ENCODE data around the gene MAP3K7. TPM values are rescaled to one million over a fixed set of nuclear protein-coding genes. Genes with fewer than 3 reads are reported as not detected.

MAP3K7 gene
- total and polyA plus RNA-seq, 2 of the 4 experiments (the other 2 are of a cell fraction), result 26.5 to 29.9 TPM

DNA sequence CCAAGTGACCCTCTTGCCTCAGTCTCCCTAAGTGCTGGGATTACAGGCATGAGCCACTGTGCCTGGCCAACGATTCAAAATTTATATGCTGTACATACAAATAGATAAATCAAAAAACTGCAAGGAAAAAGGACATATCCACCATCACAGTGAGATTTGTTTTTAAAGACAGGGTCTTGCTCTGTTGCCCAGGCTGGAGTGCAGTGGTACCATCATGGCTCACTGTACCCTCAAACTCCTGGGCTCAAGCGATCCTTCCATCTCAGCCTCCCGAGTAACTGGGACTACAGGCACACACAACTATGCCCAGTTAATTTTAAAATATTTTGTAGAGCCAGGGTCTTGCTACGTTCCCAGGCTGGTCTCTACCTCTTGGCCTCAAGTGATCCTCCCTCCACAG is 61.5 kb downstream of the MAP3K7 start:
- no peak overlapping the region for H2AFZ ChIP-seq (replicated peaks; ENCODE audit: low read length, poor library complexity)
- DNase-seq (no peak), ATAC-seq (ENCODE audit: low read depth) (no peak)
- intact Hi-C loops (cut with micrococcal nuclease), result no loop called here
- 0 out of 4 replicates have a peak, but pooled peaks cover 0 to 4% of the 10 kb centered on the region in 2 experiments for H3K79me1 ChIP-seq (ENCODE audit: low read depth in 1 of 2, low read length in 2 of 2)
- no peaks in the 10 kb centered on the region for H3K9me1 ChIP-seq (ENCODE audit: insufficient read depth, low read length)
- H3K27ac ChIP-seq (ENCODE audit: insufficient read depth, low read length), result no peak overlapping the region
- no peak overlapping the region for H2BK15ac ChIP-seq (ENCODE audit: low read depth, low read length)
- dilution Hi-C loops (cut with HindIII; ENCODE audit: low sequenced_read_pairs, unreplicated experiment), result no loop called here
- H2BK20ac ChIP-seq (ENCODE audit: low read depth, low read length), result no peak overlapping the region
- H4K91ac ChIP-seq (ENCODE audit: insufficient read depth, low read depth, low read length), result no peak overlapping the region
- H3K9ac ChIP-seq (ENCODE audit: low read depth, low read length), result no peak overlapping the region
- no peaks in the 10 kb centered on the region for H3K27me3 ChIP-seq (ENCODE audit: control insufficient read depth, insufficient read depth, low read length)
- H3K36me3 ChIP-seq (ENCODE audit: control insufficient read depth, insufficient read depth, low read length), result peaks cover 10% of the 10 kb centered on the region
- no peak overlapping the region for H4K8ac ChIP-seq (ENCODE audit: low read depth in 2 of 2, low read length in 2 of 2)
- H3K4me3 ChIP-seq (ENCODE audit: insufficient read depth, low read depth, low read length), result no peak overlapping the region
- no peaks in the 10 kb centered on the region for H4K20me1 ChIP-seq (ENCODE audit: insufficient read depth, low read length)
- TF ChIP-seq CHD1 (IDR thresholded peaks at IDR 0.05; ENCODE audit: low read depth, low read length) (no peak), RAD21 (IDR thresholded peaks at IDR 0.05; ENCODE audit: low read length) (no peak), RFX5 (IDR thresholded peaks at IDR 0.05; ENCODE audit: low read depth, low read length) (no peak), MAFK (IDR thresholded peaks at IDR 0.05; ENCODE audit: low read depth, low read length) (no peak), MXI1 (IDR thresholded peaks at IDR 0.05; ENCODE audit: borderline replicate concordance, low read depth, low read length) (no peak), CTCF (conservative IDR thresholded peaks at IDR 0.05; ENCODE audit: low read depth, low read length) (no peak), RCOR1 (IDR thresholded peaks at IDR 0.05; ENCODE audit: insufficient replicate concordance, low read length) (no peak), ELK1 (IDR thresholded peaks at IDR 0.05; ENCODE audit: borderline replicate concordance, low read depth, low read length) (no peak), BHLHE40 (IDR thresholded peaks at IDR 0.05; ENCODE audit: low read depth, low read length) (no peak), SMC3 (IDR thresholded peaks at IDR 0.05; ENCODE audit: low read depth, low read length) (no peak), FOS (IDR thresholded peaks at IDR 0.05; ENCODE audit: low read depth, low read length) (no peak), POLR2A (IDR thresholded peaks at IDR 0.05; ENCODE audit: low read depth, low read length) (no peak), CEBPB (IDR thresholded peaks at IDR 0.05; ENCODE audit: low read depth, low read length) (no peak)
- TF ChIP-seq, protein P1, sequence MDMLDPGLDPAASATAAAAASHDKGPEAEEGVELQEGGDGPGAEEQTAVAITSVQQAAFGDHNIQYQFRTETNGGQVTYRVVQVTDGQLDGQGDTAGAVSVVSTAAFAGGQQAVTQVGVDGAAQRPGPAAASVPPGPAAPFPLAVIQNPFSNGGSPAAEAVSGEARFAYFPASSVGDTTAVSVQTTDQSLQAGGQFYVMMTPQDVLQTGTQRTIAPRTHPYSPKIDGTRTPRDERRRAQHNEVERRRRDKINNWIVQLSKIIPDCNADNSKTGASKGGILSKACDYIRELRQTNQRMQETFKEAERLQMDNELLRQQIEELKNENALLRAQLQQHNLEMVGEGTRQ (IDR thresholded peaks at IDR 0.05; ENCODE audit: low read depth, low read length), result no peak
- no TSS peak for BruUV-seq (replicated peaks)
- H3K18ac ChIP-seq (ENCODE audit: low read depth, low read length), result no peak overlapping the region
- no peak overlapping the region for H2AK9ac ChIP-seq (replicated peaks; ENCODE audit: low read depth, low read length, poor library complexity)
- no peak overlapping the region for H4K5ac ChIP-seq (ENCODE audit: low read depth, low read length)
- H2BK5ac ChIP-seq (ENCODE audit: low read depth, low read length, poor library complexity, severe bottlenecking), result no peak overlapping the region
- H3K23ac ChIP-seq (ENCODE audit: low read depth, low read length), result no peak overlapping the region
- H3K14ac ChIP-seq (replicated peaks; ENCODE audit: low read depth, low read length), result no peak overlapping the region
- ChIA-PET POLR2A (ENCODE audit: unreplicated experiment) (no interaction called here), CTCF (no interaction called here)
- no peaks in the 10 kb centered on the region for H3K9me3 ChIP-seq (ENCODE audit: control insufficient read depth, insufficient read depth, low read length)
- no peak overlapping the region for H3K56ac ChIP-seq (ENCODE audit: extremely low read depth, insufficient read depth, low read length)
- no peak overlapping the region for H2BK120ac ChIP-seq (ENCODE audit: low read depth, low read length)
- H3K4ac ChIP-seq (ENCODE audit: low read depth, low read length), result no peak overlapping the region
- in situ Hi-C loops (cut with MboI; ENCODE audit: low sequenced_read_pairs), result no loop called here
- 100% methylated on average over 1 of the region's 4 CpGs; no CpG with 5 or more reads in 1 of the 2 experiments for WGBS, 2 experiments (ENCODE audit: extremely low coverage in 2 of 2, insufficient read length in 1 of 2)
- no peak overlapping the region for H2AK5ac ChIP-seq (ENCODE audit: low read depth, low read length)
- H3K4me1 ChIP-seq (ENCODE audit: control insufficient read depth, insufficient read depth, low read length), result no peaks in the 10 kb centered on the region; the same call in 1 of the 2 replicates
- H3K4me2 ChIP-seq (ENCODE audit: low read depth, low read length), result no peak overlapping the region
